ENCODE measurements around the gene IFNAR1. TPM values are rescaled to one million over a fixed set of nuclear protein-coding genes. Genes with fewer than 3 reads are reported as not detected.

The IFNAR1 gene
- total RNA-seq, 4 donors from 2014 or later = 17.0 to 19.4 (median 19.0) TPM

DNA sequence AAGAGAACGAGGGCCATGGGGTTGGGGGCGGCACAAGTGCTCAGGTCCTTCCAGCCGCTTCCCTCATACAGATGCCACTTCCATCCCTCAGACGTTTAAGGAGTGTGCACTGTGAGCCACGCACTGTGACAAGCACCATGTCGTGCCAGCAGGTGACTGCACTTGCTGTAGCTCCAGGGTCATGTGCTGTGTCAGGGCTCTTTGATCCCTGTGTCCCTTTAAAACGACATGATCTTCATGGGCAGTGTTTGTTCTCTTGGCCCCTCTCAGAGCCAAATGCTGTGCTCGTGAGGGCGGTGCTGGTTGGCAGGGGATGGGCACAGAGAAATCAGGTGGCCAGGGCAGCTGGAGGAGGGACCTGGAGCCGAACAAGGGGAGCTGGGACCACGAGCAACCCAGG is 38.7 kb upstream of the IFNAR1 start:
- H3K4me3 ChIP-seq (ENCODE audit: low read depth, poor library complexity, severe bottlenecking) = no peak overlapping the region
- intact Hi-C loops (cut with DNase I; ENCODE audit: low total_unique reads) = no loop called here
- TF ChIP-seq, protein P1, sequence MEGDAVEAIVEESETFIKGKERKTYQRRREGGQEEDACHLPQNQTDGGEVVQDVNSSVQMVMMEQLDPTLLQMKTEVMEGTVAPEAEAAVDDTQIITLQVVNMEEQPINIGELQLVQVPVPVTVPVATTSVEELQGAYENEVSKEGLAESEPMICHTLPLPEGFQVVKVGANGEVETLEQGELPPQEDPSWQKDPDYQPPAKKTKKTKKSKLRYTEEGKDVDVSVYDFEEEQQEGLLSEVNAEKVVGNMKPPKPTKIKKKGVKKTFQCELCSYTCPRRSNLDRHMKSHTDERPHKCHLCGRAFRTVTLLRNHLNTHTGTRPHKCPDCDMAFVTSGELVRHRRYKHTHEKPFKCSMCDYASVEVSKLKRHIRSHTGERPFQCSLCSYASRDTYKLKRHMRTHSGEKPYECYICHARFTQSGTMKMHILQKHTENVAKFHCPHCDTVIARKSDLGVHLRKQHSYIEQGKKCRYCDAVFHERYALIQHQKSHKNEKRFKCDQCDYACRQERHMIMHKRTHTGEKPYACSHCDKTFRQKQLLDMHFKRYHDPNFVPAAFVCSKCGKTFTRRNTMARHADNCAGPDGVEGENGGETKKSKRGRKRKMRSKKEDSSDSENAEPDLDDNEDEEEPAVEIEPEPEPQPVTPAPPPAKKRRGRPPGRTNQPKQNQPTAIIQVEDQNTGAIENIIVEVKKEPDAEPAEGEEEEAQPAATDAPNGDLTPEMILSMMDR (IDR thresholded peaks at IDR 0.05) = no peak
- no peak for TF ChIP-seq POLR2A (IDR thresholded peaks at IDR 0.05)
- peak in 1 of 2 donors; percentile 66 for DNase-seq (ENCODE audit: low spot score in 2 of 2)
- WGBS, 2 donors = 68 to 76% methylated on average over 11 of the region's 11 CpGs

DNA sequence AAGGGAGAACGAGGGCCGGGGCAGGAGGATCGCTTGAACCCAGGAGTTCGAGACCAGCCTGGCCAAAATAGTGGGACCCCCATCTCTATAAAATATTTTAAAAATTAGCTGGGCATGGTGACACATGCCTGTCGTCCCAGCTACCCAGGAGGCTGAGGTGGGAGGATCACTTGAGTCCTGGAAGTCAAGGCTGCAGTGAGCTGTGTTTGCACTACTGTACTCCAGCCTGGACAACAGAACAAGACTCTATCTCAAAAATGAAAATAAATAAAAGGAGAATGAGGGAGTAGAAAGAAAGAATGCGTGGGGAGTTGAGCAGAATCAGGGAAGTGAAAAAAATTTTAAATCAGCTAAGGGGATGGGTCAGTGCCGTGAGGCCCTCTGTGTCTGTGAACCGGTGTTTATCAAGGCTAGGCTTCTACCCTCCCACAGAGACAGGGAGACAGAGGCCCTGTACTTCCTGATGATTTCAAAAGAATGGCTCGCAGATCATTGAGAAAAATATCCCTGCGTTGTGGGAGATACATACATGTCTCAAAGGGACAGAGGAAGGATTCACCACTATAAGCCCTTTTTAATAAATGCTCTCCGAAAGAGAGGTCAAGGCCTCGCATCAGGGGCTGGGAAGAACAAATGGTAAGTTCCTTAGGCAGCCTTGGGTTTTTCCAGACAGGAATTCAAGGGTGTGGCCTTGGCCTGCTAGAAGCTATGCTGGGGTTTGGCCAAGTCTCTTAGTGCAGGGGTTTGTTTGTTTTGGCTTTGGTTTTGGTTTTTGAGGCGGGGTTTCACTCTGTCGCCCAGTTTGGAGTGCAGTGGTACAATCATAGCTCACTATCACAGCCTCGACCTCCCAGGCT is 37.9 kb upstream of the IFNAR1 start:
- no peak overlapping the region for H3K4me3 ChIP-seq (ENCODE audit: low read depth, poor library complexity, severe bottlenecking)
- 48 to 51% methylated on average over 15 of the region's 15 CpGs for WGBS, 2 donors
- TF ChIP-seq, protein P1 (IDR thresholded peaks at IDR 0.05) = no peak
- TF ChIP-seq POLR2A (IDR thresholded peaks at IDR 0.05) = no peak
- DNase-seq (ENCODE audit: low spot score in 2 of 2) = peak in 1 of 2 donors; percentile 81
- intact Hi-C loops (cut with DNase I; ENCODE audit: low total_unique reads) = no loop called here

DNA sequence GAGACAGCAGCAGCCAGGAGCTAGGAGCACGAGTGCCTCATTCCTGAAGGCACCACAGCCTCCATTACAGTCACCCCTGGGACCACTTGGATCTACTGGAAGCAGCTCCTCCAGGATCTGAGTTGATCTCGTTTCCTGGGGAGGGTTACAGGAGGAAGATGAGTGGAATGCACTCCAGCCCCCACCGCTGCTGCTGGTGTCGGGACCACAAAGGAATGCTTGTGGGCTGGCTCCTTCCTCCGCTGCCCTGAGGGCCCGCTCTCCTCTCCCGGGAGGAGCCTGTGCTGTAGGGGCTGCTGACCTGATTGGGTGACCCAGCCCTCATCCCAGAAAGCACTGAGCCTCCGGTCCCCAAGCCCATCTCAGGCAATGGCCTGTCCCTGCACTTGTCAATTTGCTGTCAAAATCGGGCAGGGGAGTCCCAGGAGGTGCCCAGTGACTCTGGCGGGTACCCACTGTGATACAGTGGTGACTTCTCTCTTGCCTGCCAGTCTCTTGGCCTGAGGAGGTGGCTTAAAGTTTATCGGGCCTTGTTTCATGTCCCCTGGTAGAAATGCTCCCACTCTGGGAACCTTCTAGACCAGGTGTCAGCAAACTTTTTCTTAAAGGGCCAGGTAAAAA is 35.5 kb upstream of the IFNAR1 start:
- DNase-seq (ENCODE audit: low spot score in 2 of 2) = peak in 1 of 2 donors; percentile 70
- intact Hi-C loops (cut with DNase I; ENCODE audit: low total_unique reads) = no loop called here
- WGBS, 2 donors = 83 to 97% methylated on average over 5 of the region's 11 CpGs
- H3K4me3 ChIP-seq (ENCODE audit: low read depth, poor library complexity, severe bottlenecking) = no peak overlapping the region
- TF ChIP-seq, protein P1 (IDR thresholded peaks at IDR 0.05) = no peak
- TF ChIP-seq POLR2A (IDR thresholded peaks at IDR 0.05) = no peak

DNA sequence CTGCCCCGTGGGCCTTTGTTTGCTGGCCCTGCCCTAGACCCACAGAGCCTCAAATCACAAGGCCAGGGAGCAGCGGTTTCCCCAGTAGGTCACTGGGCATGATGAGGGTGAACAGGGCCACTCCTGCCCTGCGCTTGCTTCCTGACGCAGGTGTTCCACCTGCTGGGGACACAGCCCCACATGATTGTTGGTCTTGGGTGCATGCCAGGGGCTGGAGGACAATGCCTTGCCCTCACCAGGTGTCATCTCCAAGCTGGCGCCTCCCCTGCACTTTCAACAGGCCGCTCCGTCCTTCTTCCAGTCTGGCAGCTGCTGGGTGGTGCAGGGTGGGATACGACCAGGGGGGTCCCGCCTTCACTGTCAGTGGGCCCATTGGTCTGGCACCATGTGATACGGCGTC is 34.3 kb upstream of the IFNAR1 start:
- intact Hi-C loops (cut with DNase I; ENCODE audit: low total_unique reads) = no loop called here
- no peak overlapping the region for H3K4me3 ChIP-seq (ENCODE audit: low read depth, poor library complexity, severe bottlenecking)
- TF ChIP-seq POLR2A (IDR thresholded peaks at IDR 0.05) = no peak
- TF ChIP-seq, protein P1 (IDR thresholded peaks at IDR 0.05) = no peak
- DNase-seq (ENCODE audit: low spot score in 2 of 2) = peak in 1 of 2 donors; percentile 82
- 94 to 96% methylated on average over 11 of the region's 11 CpGs for WGBS, 2 donors

DNA sequence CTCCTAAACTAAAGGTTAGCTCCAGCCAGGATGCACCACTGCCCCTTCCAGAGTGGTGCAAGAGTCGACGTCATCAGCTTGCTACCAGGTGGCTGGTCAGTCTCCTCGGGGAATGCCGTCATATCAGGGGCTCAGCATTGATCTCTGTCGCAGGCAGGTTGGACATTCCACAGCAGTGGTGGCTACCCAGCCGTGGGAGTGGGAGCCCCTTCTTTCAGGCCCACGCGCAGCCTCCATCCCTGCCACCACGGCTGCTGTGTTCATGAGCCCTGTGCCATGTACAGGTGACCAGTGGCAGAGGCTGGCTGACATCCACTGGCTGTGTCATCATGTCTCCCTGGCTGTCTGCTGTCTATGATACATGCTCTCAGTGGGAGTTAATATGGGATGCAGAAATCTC is 33.1 kb upstream of the IFNAR1 start:
- H3K4me3 ChIP-seq (ENCODE audit: low read depth, poor library complexity, severe bottlenecking) = no peak overlapping the region
- TF ChIP-seq, protein P1 (IDR thresholded peaks at IDR 0.05) = no peak
- TF ChIP-seq POLR2A (IDR thresholded peaks at IDR 0.05) = no peak
- WGBS, 2 donors = 89 to 97% methylated on average over 7 to 9 of the region's 9 CpGs
- intact Hi-C loops (cut with DNase I; ENCODE audit: low total_unique reads) = no loop called here
- peak in 1 of 2 donors; percentile 70 for DNase-seq (ENCODE audit: low spot score in 2 of 2)
